KMS-11 (cell line): ENCODE results near the gene CBX6.
A peak's percentile ranks its signal among the peaks of the same experiment; 100 is the strongest.

ENCODE experiments used
- H2AFZ ChIP-seq: fragments of 200-600 bp; sonication (generic); 2 replicates; pipeline ENCODE4 v1.6.1; 2016; ENCODE audit warnings: antibody characterized with exemption, mixed run types, low read depth
- H3K27ac ChIP-seq: fragments of 200-600 bp; sonication (generic); 2 replicates; pipeline ENCODE4 v1.6.1; 2016; ENCODE audit warnings: mild to moderate bottlenecking, mixed run types
- H3K27me3 ChIP-seq: fragments of 200-600 bp; sonication (generic); 2 replicates; pipeline ENCODE4 v1.6.1; 2017; ENCODE audit warnings: mild to moderate bottlenecking, low read depth, mixed run types, moderate library complexity; ENCODE audit not compliant: insufficient read depth
- H3K36me3 ChIP-seq: fragments of 200-600 bp; sonication (generic); 2 replicates; pipeline ENCODE4 v1.6.1; 2017; ENCODE audit warnings: mild to moderate bottlenecking, mixed run types; ENCODE audit not compliant: insufficient read depth
- H3K4me1 ChIP-seq: fragments of 200-600 bp; sonication (generic); 2 replicates; pipeline ENCODE4 v1.6.1; 2016; ENCODE audit warnings: mild to moderate bottlenecking, low read depth, mixed run types; ENCODE audit not compliant: poor library complexity, severe bottlenecking
- H3K4me2 ChIP-seq: fragments of 200-600 bp; sonication (generic); 2 replicates; pipeline ENCODE4 v1.7.0; 2016; ENCODE audit warnings: mild to moderate bottlenecking, mixed run types
- H3K4me3 ChIP-seq: fragments of 200-600 bp; sonication (generic); IDR thresholded peaks from 2 replicates; pipeline ENCODE4 v1.6.1; 2017; ENCODE audit warnings: low read depth, low read length, mixed read lengths; ENCODE audit not compliant: insufficient read depth
- H3K79me2 ChIP-seq: fragments of 200-600 bp; sonication (generic); 2 replicates; pipeline ENCODE4 v1.6.1; 2016; ENCODE audit warnings: low read depth, mixed run types; ENCODE audit not compliant: insufficient read depth
- H3K9ac ChIP-seq: fragments of 200-600 bp; sonication (generic); 2 replicates; pipeline ENCODE4 v1.6.1; 2016; ENCODE audit warnings: mild to moderate bottlenecking, mixed run types
- H4K20me1 ChIP-seq: fragments of 200-600 bp; sonication (generic); 2 replicates; pipeline ENCODE4 v1.6.1; 2016; ENCODE audit warnings: mild to moderate bottlenecking, mixed run types; ENCODE audit not compliant: insufficient read depth
- CTCF ChIP-seq: fragments of 200-600 bp; sonication (generic); conservative IDR thresholded peaks from 2 replicates; pipeline ENCODE4 v1.6.1; 2017; ENCODE audit warnings: low read depth, mild to moderate bottlenecking, antibody characterized with exemption, low read length, moderate library complexity, mixed read lengths

The CBX6 gene

GRCh38 chr22:38879108-38879729, 7.2 kb upstream of the CBX6 start:
- H4K20me1 ChIP-seq: no peaks in the 10 kb centered on the region
- H3K9ac ChIP-seq: no peak overlapping the region
- TF ChIP-seq CTCF: no peak
- H3K36me3 ChIP-seq: no peaks in the 10 kb centered on the region
- no peaks in the 10 kb centered on the region for H3K79me2 ChIP-seq
- H3K4me2 ChIP-seq: no peak overlapping the region
- no peak overlapping the region for H3K27ac ChIP-seq
- H3K4me1 ChIP-seq: peaks cover 2% of the 10 kb centered on the region
- no peak overlapping the region for H2AFZ ChIP-seq
- no peak overlapping the region for H3K4me3 ChIP-seq
- no peaks in the 10 kb centered on the region for H3K27me3 ChIP-seq

GRCh38 chr22:38878001-38878400, 6.0 kb upstream of the CBX6 start:
- no peaks in the 10 kb centered on the region for H4K20me1 ChIP-seq
- no peak overlapping the region for H2AFZ ChIP-seq
- H3K27me3 ChIP-seq: no peaks in the 10 kb centered on the region
- no peaks in the 10 kb centered on the region for H3K36me3 ChIP-seq
- H3K4me1 ChIP-seq: peaks cover 14% of the 10 kb centered on the region
- TF ChIP-seq CTCF: no peak
- no peak overlapping the region for H3K27ac ChIP-seq
- no peaks in the 10 kb centered on the region for H3K79me2 ChIP-seq
- no peak overlapping the region for H3K9ac ChIP-seq
- no peak overlapping the region for H3K4me2 ChIP-seq
- H3K4me3 ChIP-seq: no peak overlapping the region

- Histone ChIP-seq H3K4me1 (peaks cover 25% of the 10 kb centered on the region), H3K36me3 (no peaks in the 10 kb centered on the region), H3K79me2 (peaks cover 12% of the 10 kb centered on the region), H3K27ac (no peak overlapping the region), H3K9ac (no peak overlapping the region), H2AFZ (no peak overlapping the region), H3K4me3 (no peak overlapping the region), H3K27me3 (no peaks in the 10 kb centered on the region), H3K4me2 (no peak overlapping the region; the same call in 1 of the 2 replicates), H4K20me1 (no peaks in the 10 kb centered on the region)
- no peak for TF ChIP-seq CTCF
These were observed 2.7 kb upstream of the CBX6 start for GRCh38 chr22:38874529-38875222.

GRCh38 chr22:38873469-38874411, 1.7 kb upstream of the CBX6 start:
- peak overlapping the region; percentile 99 for H2AFZ ChIP-seq
- no peak for TF ChIP-seq CTCF
- peak overlapping the region; percentile 84; the same call in 1 of the 2 replicates for H3K9ac ChIP-seq
- H3K79me2 ChIP-seq: peaks cover 12% of the 10 kb centered on the region
- no peaks in the 10 kb centered on the region for H4K20me1 ChIP-seq
- H3K4me1 ChIP-seq: peaks cover 35% of the 10 kb centered on the region
- no peak overlapping the region for H3K27ac ChIP-seq
- H3K4me2 ChIP-seq: peak overlapping the region; percentile 97
- no peaks in the 10 kb centered on the region for H3K36me3 ChIP-seq
- H3K4me3 ChIP-seq: no peak overlapping the region
- no peaks in the 10 kb centered on the region for H3K27me3 ChIP-seq
